T-cell (primary cell): Measurements from ENCODE around the gene PRG3. TPM values are rescaled to one million over a fixed set of nuclear protein-coding genes. Genes with fewer than 3 reads are reported as not detected.

Experiments
- ATAC-seq, 4 experiments: fragments of 200-7000 bp in 3 of 4; fragments of 150-1000 bp in 1 of 4; cut with Tn5 transposase; replicated peaks in 1 of 4; 1 replicate in 3 of 4; 2 replicates in 1 of 4; pipeline ENCODE4 v1.10.0; 2021; ENCODE audit warnings: moderate library complexity in 3 of 4, mild to moderate bottlenecking in 2 of 4, moderate number of reproducible peaks in 1 of 4
- CTCF ChIA-PET, 2 donors: fragments of 300-600 bp; sonication (Branson Sonifier 250); formaldehyde crosslinking; loops; one replicate each; lab custom pipeline; 2022; ENCODE audit warnings: antibody characterized with exemption in 2 of 2; lab: Charles Lee
- POLR2A ChIA-PET, 2 donors: fragments of 300-600 bp; sonication (Branson Sonifier 250); formaldehyde crosslinking; loops; one replicate each; lab custom pipeline; 2022; ENCODE audit warnings: antibody characterized with exemption in 2 of 2; lab: Charles Lee
- DNase-seq, 35 experiments: peaks; one replicate each; pipeline versions ENCODE4 v3.0.0 to v3.0.0-alpha.2; 2013 to 2023
- H3K27ac ChIP-seq: one replicate; pipeline ENCODE4 v1.5.1; 2013; ENCODE audit warnings: low read length
- H3K27me3 ChIP-seq, 2 experiments: replicated peaks in 1 of 2; 1 replicate in 1 of 2; 2 replicates in 1 of 2; pipeline versions ENCODE4 v1.6.1 to v1.7.0; 2013; ENCODE audit warnings: low read length in 1 of 2, mixed read lengths in 1 of 2; ENCODE audit not compliant: control insufficient read depth in 2 of 2, insufficient read depth in 2 of 2; ENCODE audit errors: extremely low read depth in 1 of 2
- H3K36me3 ChIP-seq, 2 donors: 1 replicate in 1 of 2; 2 replicates in 1 of 2; pipeline versions ENCODE4 v1.6.1 to v1.7.0; 2013; ENCODE audit warnings: low read length in 1 of 2; ENCODE audit not compliant: control insufficient read depth in 2 of 2, insufficient read depth in 1 of 2; ENCODE audit errors: extremely low read depth in 1 of 2
- H3K4me1 ChIP-seq, 2 experiments: 1 replicate in 1 of 2; 2 replicates in 1 of 2; pipeline versions ENCODE4 v1.6.1 to v1.7.0; 2013; ENCODE audit warnings: low read length in 2 of 2, mixed read lengths in 1 of 2; ENCODE audit not compliant: insufficient read depth in 2 of 2, control insufficient read depth in 1 of 2; ENCODE audit errors: extremely low read depth in 1 of 2
- H3K4me3 ChIP-seq, 2 donors: 1 replicate in 1 of 2; 2 replicates in 1 of 2; pipeline versions ENCODE4 v1.5.1 to v1.7.0; 2013; ENCODE audit warnings: mild to moderate bottlenecking in 2 of 2, low read length in 1 of 2, moderate library complexity in 1 of 2; ENCODE audit not compliant: control insufficient read depth in 1 of 2; ENCODE audit errors: extremely low read depth in 1 of 2
- H3K9me3 ChIP-seq: 2 replicates; pipeline ENCODE4 v1.7.0; 2013
- H3K27ac Mint-ChIP-seq, 2 donors: one replicate each; pipeline ENCODE4 v1.8.0; 2020 to 2021; ENCODE audit warnings: mild to moderate bottlenecking in 2 of 2, mixed read lengths in 2 of 2
- H3K27me3 Mint-ChIP-seq, 2 donors: one replicate each; pipeline ENCODE4 v1.8.0; 2021 to 2022; ENCODE audit warnings: mixed read lengths in 2 of 2
- H3K36me3 Mint-ChIP-seq: one replicate; pipeline ENCODE4 v1.8.0; 2021; ENCODE audit warnings: mixed read lengths
- H3K4me1 Mint-ChIP-seq, 3 donors: one replicate each; pipeline ENCODE4 v1.8.0; 2020 to 2022; ENCODE audit warnings: mixed read lengths in 3 of 3, mild to moderate bottlenecking in 1 of 3
- H3K4me3 Mint-ChIP-seq, 3 donors: one replicate each; pipeline ENCODE4 v1.8.0; 2020 to 2022; ENCODE audit warnings: mild to moderate bottlenecking in 3 of 3, mixed read lengths in 3 of 3, moderate library complexity in 3 of 3
- H3K9me3 Mint-ChIP-seq, 3 donors: one replicate each; pipeline ENCODE4 v1.8.0; 2020 to 2022; ENCODE audit warnings: mixed read lengths in 3 of 3
- WGBS: methylation state at CpG from one replicate; pipeline ENCODE4 v1.1.5; 2013; ENCODE audit warnings: missing lambda C conversion rate; ENCODE audit not compliant: insufficient coverage; 5-methylcytosine and 5-hydroxymethylcytosine counted together
- total RNA-seq, 35 experiments: library from RNA in 6 of 35; stranded (reverse) in 6 of 35; fragments of 120-200 nt in 1 of 35; gene quantifications; one replicate each; pipeline versions ENCODE4 v1.2.1 to v1.2.4 and lab custom pipeline; 2013 to 2026

The PRG3 gene
- total RNA-seq, 5 donors from 2014 or later (not counting 1 experiment from before 2014, with no cell fraction given): not detected

- H3K4me1 Mint-ChIP-seq: no peaks in the 10 kb centered on the region
- ATAC-seq (no peak), DNase-seq (no peak)
- peaks cover 0 to 23% of the 10 kb centered on the region in 2 experiments for H3K27me3 ChIP-seq
- WGBS: no CpG with 5 or more reads among the region's 3 CpGs
- H3K4me3 Mint-ChIP-seq: no peak overlapping the region
- no peaks in the 10 kb centered on the region for H3K36me3 Mint-ChIP-seq
- ChIA-PET CTCF (interaction anchor here in 1 of 2 donors (0.5 kb wide), 1 partner anchor 9 kb away, joined by 3 read pairs; no protein-coding TSS in a partner anchor), POLR2A (no interaction called here)
- no peak overlapping the region for H3K27ac Mint-ChIP-seq
- H3K9me3 Mint-ChIP-seq: no peaks in the 10 kb centered on the region
- no peaks in the 10 kb centered on the region for H3K9me3 ChIP-seq
- H3K4me1 ChIP-seq: no peaks in the 10 kb centered on the region
- H3K27me3 Mint-ChIP-seq: peaks cover 5 to 11% of the 10 kb centered on the region in 2 donors
- H3K27ac ChIP-seq: no peak overlapping the region
- no peak overlapping the region for H3K4me3 ChIP-seq
- no peaks in the 10 kb centered on the region for H3K36me3 ChIP-seq
Measured at GRCh38 chr11:57373146-57373545, 7.8 kb downstream of the PRG3 start.

GRCh38 chr11:57370941-57371340, 10.0 kb downstream of the PRG3 start:
- peaks cover 0 to 18% of the 10 kb centered on the region in 2 experiments for H3K27me3 ChIP-seq
- ChIA-PET CTCF (no interaction called here), POLR2A (no interaction called here)

GRCh38 chr11:57370251-57370650, 10.7 kb downstream of the PRG3 start:
- ChIA-PET CTCF (no interaction called here), POLR2A (no interaction called here)

More at GRCh38 chr11:57370941-57371340, 10.0 kb downstream of the PRG3 start:
- Histone ChIP-seq H3K4me1 (no peaks in the 10 kb centered on the region), H3K27ac (no peak overlapping the region), H3K4me3 (no peak overlapping the region), H3K36me3 (no peaks in the 10 kb centered on the region), H3K9me3 (no peaks in the 10 kb centered on the region)
- Mint-ChIP-seq H3K9me3 (no peaks in the 10 kb centered on the region), H3K27ac (no peak overlapping the region), H3K4me1 (no peaks in the 10 kb centered on the region), H3K36me3 (no peaks in the 10 kb centered on the region), H3K27me3 (no peaks in the 10 kb centered on the region), H3K4me3 (no peak overlapping the region)
- ATAC-seq (no peak), DNase-seq (no peak)

GRCh38 chr11:57368845-57369232, 12.1 kb downstream of the PRG3 start:
- H3K9me3 ChIP-seq: no peaks in the 10 kb centered on the region
- Mint-ChIP-seq H3K4me1 (no peaks in the 10 kb centered on the region), H3K9me3 (no peaks in the 10 kb centered on the region), H3K27ac (no peak overlapping the region), H3K4me3 (no peak overlapping the region), H3K27me3 (peaks cover 0 to 5% of the 10 kb centered on the region in 2 donors), H3K36me3 (no peaks in the 10 kb centered on the region)
- H3K27me3 ChIP-seq: peaks cover 0 to 18% of the 10 kb centered on the region in 2 experiments
- no peak overlapping the region for H3K4me3 ChIP-seq
- DNase-seq (no peak), ATAC-seq (no peak)
- ChIA-PET CTCF (no interaction called here), POLR2A (no interaction called here)
- 63% methylated on average over 3 of the region's 5 CpGs for WGBS
- H3K36me3 ChIP-seq: no peaks in the 10 kb centered on the region
- H3K27ac ChIP-seq: no peak overlapping the region
- no peaks in the 10 kb centered on the region for H3K4me1 ChIP-seq

More at GRCh38 chr11:57370251-57370650, 10.7 kb downstream of the PRG3 start:
- no peak overlapping the region for H3K27ac ChIP-seq
- Mint-ChIP-seq H3K4me3 (no peak overlapping the region), H3K4me1 (no peaks in the 10 kb centered on the region), H3K27me3 (no peaks in the 10 kb centered on the region), H3K27ac (no peak overlapping the region), H3K9me3 (no peaks in the 10 kb centered on the region), H3K36me3 (no peaks in the 10 kb centered on the region)
- H3K4me3 ChIP-seq: no peak overlapping the region
- no peaks in the 10 kb centered on the region for H3K4me1 ChIP-seq
- peaks cover 0 to 18% of the 10 kb centered on the region in 2 experiments for H3K27me3 ChIP-seq
- no peaks in the 10 kb centered on the region for H3K9me3 ChIP-seq
- no peak for DNase-seq
- H3K36me3 ChIP-seq: no peaks in the 10 kb centered on the region
- no peak for ATAC-seq
- 88% methylated on average over 5 of the region's 7 CpGs for WGBS

- H3K4me1 Mint-ChIP-seq: no peaks in the 10 kb centered on the region
- H3K4me3 ChIP-seq: no peak overlapping the region
- H3K27me3 Mint-ChIP-seq: peaks cover 1 to 5% of the 10 kb centered on the region in 2 donors
- peaks cover 0 to 18% of the 10 kb centered on the region in 2 experiments for H3K27me3 ChIP-seq
- H3K9me3 Mint-ChIP-seq: no peaks in the 10 kb centered on the region
- DNase-seq: no peak
- no peak overlapping the region for H3K27ac Mint-ChIP-seq
- no peak overlapping the region for H3K4me3 Mint-ChIP-seq
- no peaks in the 10 kb centered on the region for H3K36me3 Mint-ChIP-seq
- H3K9me3 ChIP-seq: no peaks in the 10 kb centered on the region
- WGBS: 63% methylated on average over 7 of the region's 19 CpGs
- CTCF ChIA-PET: no interaction called here
- no peaks in the 10 kb centered on the region for H3K36me3 ChIP-seq
- H3K27ac ChIP-seq: no peak overlapping the region
- POLR2A ChIA-PET: no interaction called here
- ATAC-seq: no peak
- no peaks in the 10 kb centered on the region for H3K4me1 ChIP-seq
Measured at GRCh38 chr11:57368106-57368844, 12.7 kb downstream of the PRG3 start.

- CTCF ChIA-PET: interaction anchor here in 1 of 2 donors (0.7 kb wide), 1 partner anchor 12 kb away, joined by 3 read pairs; no protein-coding TSS in a partner anchor
- no peak for ATAC-seq
- no peak overlapping the region for H3K27ac Mint-ChIP-seq
- no peaks in the 10 kb centered on the region for H3K4me1 Mint-ChIP-seq
- POLR2A ChIA-PET: no interaction called here
- H3K36me3 Mint-ChIP-seq: no peaks in the 10 kb centered on the region
- no peak overlapping the region for H3K4me3 Mint-ChIP-seq
- H3K4me3 ChIP-seq: no peak overlapping the region
- H3K36me3 ChIP-seq: no peaks in the 10 kb centered on the region
- H3K27me3 ChIP-seq: peaks cover 0 to 19% of the 10 kb centered on the region in 2 experiments
- no peaks in the 10 kb centered on the region for H3K9me3 ChIP-seq
- no peak overlapping the region for H3K27ac ChIP-seq
- DNase-seq: no peak
- H3K4me1 ChIP-seq: no peaks in the 10 kb centered on the region
- WGBS: 76% methylated on average over 5 of the region's 9 CpGs
- peaks cover 4 to 15% of the 10 kb centered on the region in 2 donors for H3K27me3 Mint-ChIP-seq
- H3K9me3 Mint-ChIP-seq: peaks cover 0 to 2% (median 0%) of the 10 kb centered on the region in 3 donors
Measured at GRCh38 chr11:57364851-57365660, 15.9 kb downstream of the PRG3 start.
